ENCODE data around the gene SHROOM3.

GRCh38 chr4:76538296-76538695, 103.3 kb downstream of the SHROOM3 start:
- TF ChIP-seq POLR2A (IDR thresholded peaks at IDR 0.05) (no peak), CTCF (IDR thresholded peaks at IDR 0.05) (no peak), EP300 (IDR thresholded peaks at IDR 0.05) (no peak), POLR2AphosphoS5 (IDR thresholded peaks at IDR 0.05) (no peak)
